ENCODE measurements around the gene FHIT. TPM values are rescaled to one million over a fixed set of nuclear protein-coding genes. Genes with fewer than 3 reads are reported as not detected.

The FHIT gene
- total RNA-seq, 4 donors from 2014 or later, result 4.6 to 6.1 (median 5.7) TPM

DNA sequence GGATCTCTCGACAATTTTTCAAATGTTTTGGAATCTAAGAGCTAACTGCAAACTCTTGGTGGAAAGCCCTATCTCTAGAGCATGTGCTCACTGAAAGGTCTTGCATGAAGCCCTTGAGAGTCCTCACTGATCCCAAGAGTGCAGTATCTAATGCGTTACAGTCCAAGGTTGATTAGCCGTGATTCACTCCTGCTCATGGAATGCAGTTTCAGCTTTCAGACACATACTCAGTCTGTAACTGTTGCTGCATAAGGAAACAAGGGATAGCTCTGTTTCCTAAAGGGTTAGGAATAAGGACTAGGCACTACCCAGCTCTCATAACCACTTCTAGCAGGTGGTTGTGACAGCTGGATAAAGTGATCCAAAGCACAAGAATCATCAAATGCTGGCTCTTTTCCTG lies 1514.0 kb downstream of the FHIT start:
- intact Hi-C loops (cut with DNase I), result no loop called here
- WGBS, result 86% methylated on average over 3 of the region's 3 CpGs

GRCh38 chr3:59734061-59734460 lies 1517.2 kb downstream of the FHIT start:
- no peak for DNase-seq (ENCODE audit: extremely low spot score)
- TF ChIP-seq EP300 (IDR thresholded peaks at IDR 0.05), result no peak
- TF ChIP-seq POLR2A (IDR thresholded peaks at IDR 0.05; ENCODE audit: low read depth), result no peak
- TF ChIP-seq CTCF (IDR thresholded peaks at IDR 0.05), result no peak
- TF ChIP-seq POLR2AphosphoS5 (IDR thresholded peaks at IDR 0.05), result no peak
- WGBS, result 62% methylated on average over 4 of the region's 4 CpGs
- intact Hi-C loops (cut with DNase I), result no loop called here
- Histone ChIP-seq H3K27ac (replicated peaks in 1 of 4) (no peak overlapping the region), H3K4me1 (no peaks in the 10 kb centered on the region), H3K36me3 (no peaks in the 10 kb centered on the region), H3K4me3 (no peak overlapping the region), H3K27me3 (no peaks in the 10 kb centered on the region), H3K9me3 (no peaks in the 10 kb centered on the region)

More for the DNA sequence above, 1514.0 kb downstream of the FHIT start:
- Histone ChIP-seq H3K9me3 (no peaks in the 10 kb centered on the region), H3K4me3 (no peak overlapping the region), H3K4me1 (no peaks in the 10 kb centered on the region), H3K36me3 (no peaks in the 10 kb centered on the region), H3K27ac (replicated peaks in 1 of 4) (no peak overlapping the region), H3K27me3 (no peaks in the 10 kb centered on the region)
- no peak for DNase-seq (ENCODE audit: extremely low spot score)
- TF ChIP-seq CTCF (IDR thresholded peaks at IDR 0.05) (no peak), POLR2AphosphoS5 (IDR thresholded peaks at IDR 0.05) (no peak), POLR2A (IDR thresholded peaks at IDR 0.05; ENCODE audit: low read depth) (no peak), EP300 (IDR thresholded peaks at IDR 0.05) (no peak)

- Histone ChIP-seq H3K27ac (replicated peaks in 1 of 4) (no peak overlapping the region), H3K27me3 (no peaks in the 10 kb centered on the region), H3K4me3 (no peak overlapping the region), H3K4me1 (no peaks in the 10 kb centered on the region), H3K36me3 (no peaks in the 10 kb centered on the region), H3K9me3 (no peaks in the 10 kb centered on the region)
- intact Hi-C loops (cut with DNase I), result no loop called here
- 84% methylated on average over 6 of the region's 6 CpGs for WGBS
- TF ChIP-seq CTCF (IDR thresholded peaks at IDR 0.05) (no peak), POLR2AphosphoS5 (IDR thresholded peaks at IDR 0.05) (no peak), EP300 (IDR thresholded peaks at IDR 0.05) (no peak), POLR2A (IDR thresholded peaks at IDR 0.05; ENCODE audit: low read depth) (no peak)
- no peak for DNase-seq (ENCODE audit: extremely low spot score)
Measured at GRCh38 chr3:59733041-59733809, 1518.0 kb downstream of the FHIT start.

DNA sequence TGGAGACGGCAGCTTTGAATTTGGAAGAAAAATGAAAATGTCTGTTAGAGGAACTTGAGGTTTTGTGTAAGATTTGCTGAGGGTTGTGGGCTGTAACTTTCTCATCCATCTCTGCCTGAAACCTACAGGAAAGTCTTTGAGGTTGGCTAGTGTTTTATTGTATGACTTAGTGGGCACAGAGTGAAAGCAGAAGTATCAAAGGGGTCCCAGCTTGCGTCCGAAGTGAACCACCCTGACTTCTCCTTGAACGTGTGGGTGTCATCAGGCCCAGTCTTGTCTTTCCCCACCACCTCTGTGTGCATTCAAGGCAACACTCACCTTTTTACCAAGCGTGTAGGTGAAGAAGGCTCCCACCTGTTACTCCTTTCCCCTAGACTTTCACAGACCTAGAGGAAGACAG lies 1519.3 kb downstream of the FHIT start:
- H3K9me3 ChIP-seq, result no peaks in the 10 kb centered on the region
- H3K4me1 ChIP-seq, result no peaks in the 10 kb centered on the region
- no peaks in the 10 kb centered on the region for H3K27me3 ChIP-seq
- DNase-seq (ENCODE audit: extremely low spot score), result no peak
- WGBS, result 74% methylated on average over 5 of the region's 5 CpGs
- H3K36me3 ChIP-seq, result no peaks in the 10 kb centered on the region
- no peak overlapping the region for H3K27ac ChIP-seq (replicated peaks in 1 of 4)
- intact Hi-C loops (cut with DNase I), result no loop called here
- H3K4me3 ChIP-seq, result no peak overlapping the region
- TF ChIP-seq POLR2AphosphoS5 (IDR thresholded peaks at IDR 0.05) (no peak), EP300 (IDR thresholded peaks at IDR 0.05) (no peak), CTCF (IDR thresholded peaks at IDR 0.05) (no peak), POLR2A (IDR thresholded peaks at IDR 0.05; ENCODE audit: low read depth) (no peak)

DNA sequence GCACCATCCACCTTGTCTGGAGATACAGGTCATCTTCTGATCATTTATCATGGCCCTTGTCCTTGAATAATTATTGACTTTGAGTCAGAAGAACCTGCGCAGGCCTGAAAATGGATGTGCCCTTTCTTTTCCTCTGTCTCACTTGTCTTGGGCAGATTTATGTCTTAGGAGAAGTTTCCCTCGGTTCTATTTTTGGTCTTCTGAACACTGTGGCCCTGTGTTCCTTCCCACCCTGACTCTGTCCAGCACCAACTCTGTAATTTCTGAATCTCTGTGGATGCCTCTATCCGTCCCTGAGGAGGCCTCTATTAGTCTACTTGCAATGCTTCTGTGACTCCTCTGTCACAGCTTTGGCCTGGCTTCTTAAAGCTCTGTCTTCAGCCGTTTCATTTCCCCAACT lies 1520.7 kb downstream of the FHIT start:
- H3K36me3 ChIP-seq, result no peaks in the 10 kb centered on the region
- H3K27ac ChIP-seq (replicated peaks in 1 of 4), result no peak overlapping the region
- no peak overlapping the region for H3K4me3 ChIP-seq
- 81% methylated on average over 4 of the region's 4 CpGs for WGBS
- DNase-seq (ENCODE audit: extremely low spot score), result no peak
- intact Hi-C loops (cut with DNase I), result no loop called here
- no peaks in the 10 kb centered on the region for H3K9me3 ChIP-seq
- H3K4me1 ChIP-seq, result no peaks in the 10 kb centered on the region
- no peaks in the 10 kb centered on the region for H3K27me3 ChIP-seq
- TF ChIP-seq POLR2AphosphoS5 (IDR thresholded peaks at IDR 0.05) (no peak), POLR2A (IDR thresholded peaks at IDR 0.05; ENCODE audit: low read depth) (no peak), EP300 (IDR thresholded peaks at IDR 0.05) (no peak), CTCF (IDR thresholded peaks at IDR 0.05) (no peak)

Measured in esophagus muscularis mucosa (tissue), 4 donors.